ENCODE data around the gene INO80B. TPM values are rescaled to one million over a fixed set of nuclear protein-coding genes. Genes with fewer than 3 reads are reported as not detected.

The INO80B gene
- total RNA-seq, 1 experiment from 2014 or later: 24.0 TPM

- TF ChIP-seq CTCF (IDR thresholded peaks at IDR 0.05 in 2 of 3, conservative IDR thresholded peaks at IDR 0.05 in 1 of 3; ENCODE audit: borderline replicate concordance in 1 of 3, insufficient read depth in 1 of 3, low read depth in 2 of 3, low read length in 2 of 3): no peak
- peak; percentile 99 for TF ChIP-seq POLR2AphosphoS5 (IDR thresholded peaks at IDR 0.05; ENCODE audit: low read depth, low read length)
- TF ChIP-seq MAX (IDR thresholded peaks at IDR 0.05): peak; percentile 86
- peak; percentile 63; the same call in 1 of the 2 replicates for TF ChIP-seq SRF (IDR thresholded peaks at IDR 0.05; ENCODE audit: low read depth)
- TF ChIP-seq SP1 (IDR thresholded peaks at IDR 0.05; ENCODE audit: low read depth): peak; percentile 50
- peak; percentile 93 for TF ChIP-seq ZFX (IDR thresholded peaks at IDR 0.05)
Observed at GRCh38 chr2:74472086-74472944, 17.4 kb downstream of the INO80B start, which contains the start of gene MRPL53 (continued).

- H2AFZ ChIP-seq (ENCODE audit: low read depth, low read length, poor library complexity, severe bottlenecking): no peak overlapping the region
- H3K36me3 ChIP-seq (ENCODE audit: control insufficient read depth in 1 of 2, insufficient read depth in 2 of 2, low read length in 2 of 2): peaks cover 8 to 17% of the 10 kb centered on the region in 2 experiments; a peak in 2 of 4 replicates
- no peaks in the 10 kb centered on the region for H3K9me3 ChIP-seq (ENCODE audit: control insufficient read depth in 1 of 2, insufficient read depth in 1 of 2, low read depth in 1 of 2, low read length in 2 of 2)
- H3K9me2 ChIP-seq (ENCODE audit: insufficient read depth): no peaks in the 10 kb centered on the region
- DNase-seq (ENCODE audit: low read depth, low spot score) (no peak), ATAC-seq (peak; percentile 4)
- RAD21 ChIA-PET (ENCODE audit: low non-redundant PET in 1 of 2, low total read pairs in 2 of 2, uncharacterized antibody in 2 of 2, unreplicated experiment in 2 of 2): interaction anchor here in 1 of 2 experiments (0.6 kb wide), 1 partner anchor 57 kb away, joined by 3 read pairs; the partner anchor contains the start of genes AUP1 and HTRA2
- no peaks in the 10 kb centered on the region for H4K20me1 ChIP-seq (ENCODE audit: insufficient read depth)
- peak overlapping the region; percentile 94 to 96 for H3K4me3 ChIP-seq (replicated peaks in 1 of 2; ENCODE audit: low read depth in 1 of 2, low read length in 2 of 2)
- peak overlapping the region; percentile 82 for H3K27ac ChIP-seq (ENCODE audit: low read depth, low read length)
- peaks cover 10% of the 10 kb centered on the region for H3K79me2 ChIP-seq (ENCODE audit: insufficient read depth, low read length)
- peak overlapping the region; percentile 87 for H3K9ac ChIP-seq (ENCODE audit: low read length)
- no peaks in the 10 kb centered on the region for H3K27me3 ChIP-seq (ENCODE audit: insufficient read depth, low read length)
- TSS peak; percentile 88 for BruUV-seq (replicated peaks)
- intact Hi-C loops (cut with micrococcal nuclease): no loop called here
- H3K4me1 ChIP-seq (ENCODE audit: control insufficient read depth in 1 of 2, insufficient read depth in 2 of 2, low read length in 2 of 2): peaks cover 12 to 18% of the 10 kb centered on the region in 2 experiments; a peak in 3 of 4 replicates
- POLR2A ChIA-PET: interaction anchor here (1.2 to 2.7 kb wide), 4 partner anchors 9 to 58 kb away, joined by 3 to 25 read pairs (median 6); partner anchors contain the start of genes CCDC142, TTC31 and WBP1
- H3K4me2 ChIP-seq (ENCODE audit: low read length): peak overlapping the region; percentile 88
- CTCF ChIA-PET: interaction anchor here (1.5 kb wide), 1 partner anchor 10 kb away, joined by 11 read pairs; the partner anchor contains the start of genes CCDC142 and TTC31
- no peak for TF ChIP-seq SRF (IDR thresholded peaks at IDR 0.05; ENCODE audit: low read depth)
- TF ChIP-seq MAX (IDR thresholded peaks at IDR 0.05): no peak
- TF ChIP-seq ZFX (IDR thresholded peaks at IDR 0.05): no peak
- no peak for TF ChIP-seq REST (IDR thresholded peaks at IDR 0.05; ENCODE audit: low read depth)
- TF ChIP-seq FOSL1 (IDR thresholded peaks at IDR 0.05; ENCODE audit: low read depth): no peak
- TF ChIP-seq YY1 (IDR thresholded peaks at IDR 0.05; ENCODE audit: extremely low read depth, insufficient replicate concordance, low read depth, low read length): no peak
- no peak for TF ChIP-seq SP1 (IDR thresholded peaks at IDR 0.05; ENCODE audit: low read depth)
- TF ChIP-seq CBX3 (IDR thresholded peaks at IDR 0.05; ENCODE audit: low read depth): no peak
- TF ChIP-seq TCF7L2 (IDR thresholded peaks at IDR 0.05; ENCODE audit: borderline replicate concordance, extremely low read depth, insufficient read depth, insufficient read length): no peak
- no peak for TF ChIP-seq POLR2A (IDR thresholded peaks at IDR 0.05; ENCODE audit: borderline replicate concordance, extremely low read depth, insufficient read depth, insufficient read length)
- TF ChIP-seq EGR1 (IDR thresholded peaks at IDR 0.05; ENCODE audit: low read depth): no peak
- no peak for TF ChIP-seq RAD21 (IDR thresholded peaks at IDR 0.05; ENCODE audit: low read depth)
- TF ChIP-seq CEBPB (IDR thresholded peaks at IDR 0.05; ENCODE audit: low read depth): no peak
- no peak for TF ChIP-seq EZH2 (IDR thresholded peaks at IDR 0.05)
- TF ChIP-seq ATF3 (IDR thresholded peaks at IDR 0.05): no peak
- no peak for TF ChIP-seq JUND (IDR thresholded peaks at IDR 0.05)
- TF ChIP-seq SIN3A (IDR thresholded peaks at IDR 0.05; ENCODE audit: low read depth): no peak
Observed at GRCh38 chr2:74472945-74473258, 18.0 kb downstream of the INO80B start.

Measured in HCT116 (cell line).